Esophagus squamous epithelium (tissue), 5 donors: ENCODE data around the gene SIRPG. TPM values are rescaled to one million over a fixed set of nuclear protein-coding genes. Genes with fewer than 3 reads are reported as not detected.

ENCODE experiments used
- DNase-seq: peaks from one replicate; lab custom pipeline; 2025; lab: John Stamatoyannopoulos, UW
- H3K27ac ChIP-seq, 4 donors: fragments of 200-600 bp; sonication (generic); one replicate each; pipeline ENCODE4 v1.5.1; 2016 to 2019; ENCODE audit warnings: mild to moderate bottlenecking in 1 of 4
- H3K27me3 ChIP-seq, 4 donors: fragments of 200-600 bp; sonication (generic); 1 replicate in 3 of 4; 2 replicates in 1 of 4; pipeline versions ENCODE4 v1.5.1 to v1.6.0; 2017 to 2021; ENCODE audit warnings: antibody characterized with exemption in 1 of 4
- H3K36me3 ChIP-seq, 3 donors: fragments of 200-600 bp; sonication (generic); one replicate each; pipeline ENCODE4 v1.5.1; 2016 to 2019
- H3K4me1 ChIP-seq, 3 donors: fragments of 200-600 bp; sonication (generic); one replicate each; pipeline ENCODE4 v1.5.1; 2017 to 2019
- H3K4me3 ChIP-seq, 4 donors: fragments of 200-600 bp; sonication (generic); 1 replicate in 3 of 4; 2 replicates in 1 of 4; pipeline ENCODE4 v1.5.1; 2016 to 2019; ENCODE audit warnings: mild to moderate bottlenecking in 2 of 4, moderate library complexity in 1 of 4
- H3K9me3 ChIP-seq, 3 donors: fragments of 200-600 bp; sonication (generic); one replicate each; pipeline ENCODE4 v1.5.1; 2016 to 2019
- CTCF ChIP-seq, 6 experiments: fragments of 450-650 bp in 4 of 6; fragments of 200-600 bp in 2 of 6; sonication (generic) in 2 of 6; IDR thresholded peaks; one replicate each; pipeline ENCODE4 v1.5.1; 2016 to 2019; ENCODE audit warnings: antibody characterized with exemption in 6 of 6, mild to moderate bottlenecking in 4 of 6, moderate library complexity in 4 of 6
- POLR2A ChIP-seq, 4 donors: fragments of 450-650 bp; IDR thresholded peaks; one replicate each; pipeline ENCODE4 v1.6.1; 2017; ENCODE audit warnings: antibody characterized with exemption in 4 of 4, mild to moderate bottlenecking in 4 of 4, moderate library complexity in 3 of 4
- WGBS, 2 donors: methylation state at CpG; one replicate each; pipeline ENCODE4 v1.1.5; 2018; 5-methylcytosine and 5-hydroxymethylcytosine counted together
- intact Hi-C: fragments of 100-400 bp; cut with DNase I; formaldehyde crosslinking; loops from one replicate; pipeline ENCODE4 v1.15.0; 2022
- total RNA-seq, 4 donors: library from RNA; depleted of rRNA; stranded (reverse); fragments of >200 nt; gene quantifications; one replicate each; pipeline ENCODE4 v1.1.0, GENCODE V29; 2016
- donor health status: DM: yes; HTN: yes; CAD: no.

SIRPG gene
- total RNA-seq, 4 donors from 2014 or later: 1.1 to 1.7 (median 1.5) TPM; not detected in 1

DNA sequence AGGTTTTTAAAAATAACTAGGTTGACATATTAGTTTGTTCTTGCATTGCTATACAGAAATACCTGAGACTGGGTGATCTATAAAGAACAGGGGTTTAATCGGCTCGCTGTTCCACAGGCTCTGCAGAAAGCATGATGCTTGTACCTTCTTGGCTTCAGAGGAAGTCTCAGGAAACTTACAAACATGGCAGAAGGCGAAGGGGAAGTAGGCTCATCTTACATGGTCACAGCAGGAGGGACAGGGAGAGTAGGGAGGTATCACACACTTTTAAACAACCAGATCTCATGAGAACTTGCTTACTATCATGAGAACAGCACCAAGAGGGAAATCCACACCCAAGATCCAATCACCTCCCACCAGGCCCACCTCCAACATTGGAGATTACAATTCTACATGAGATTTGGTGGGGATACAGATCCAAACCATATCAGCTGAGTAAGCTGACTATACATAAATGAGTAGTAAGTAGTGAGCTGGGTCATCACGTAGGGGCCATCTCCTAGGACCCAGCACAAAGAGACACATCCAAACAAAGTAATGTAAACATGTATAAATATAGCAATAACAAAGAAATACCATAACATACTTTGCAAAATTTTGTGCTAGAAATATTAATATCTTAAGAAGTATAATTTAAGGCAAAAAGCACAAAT, 31.4 kb upstream of the SIRPG start:
- intact Hi-C loops: no loop called here
- TF ChIP-seq POLR2A (IDR thresholded peaks at IDR 0.05): no peak
- TF ChIP-seq CTCF (IDR thresholded peaks at IDR 0.05): no peak
- Histone ChIP-seq H3K27ac (no peak overlapping the region), H3K4me3 (no peak overlapping the region), H3K27me3 (peaks cover 0 to 46% (median 0%) of the 10 kb centered on the region in 4 donors), H3K36me3 (no peaks in the 10 kb centered on the region), H3K4me1 (no peaks in the 10 kb centered on the region), H3K9me3 (no peaks in the 10 kb centered on the region)
- no peak for DNase-seq
- 72 to 80% methylated on average over 4 of the region's 4 CpGs for WGBS, 2 donors

DNA sequence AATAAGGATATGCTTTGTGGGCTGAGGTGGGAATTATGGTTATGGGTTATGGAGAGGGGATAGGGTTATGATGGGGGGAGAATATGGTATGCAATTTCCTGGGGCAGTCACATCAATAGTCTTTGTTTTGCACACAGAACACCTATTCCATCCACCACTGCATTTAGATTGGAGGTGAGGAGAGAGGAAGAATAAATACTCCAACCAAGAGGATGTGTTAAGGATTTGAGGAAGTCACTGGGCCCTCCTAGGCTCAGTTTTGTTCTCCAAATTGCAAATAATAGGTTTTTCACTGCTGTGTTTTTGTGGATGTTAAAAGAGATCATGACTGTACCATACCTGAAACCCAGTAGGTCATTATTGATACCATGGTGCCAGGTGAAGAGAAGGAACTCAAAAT, 29.5 kb upstream of the SIRPG start:
- H3K9me3 ChIP-seq: peaks cover 0 to 8% (median 0%) of the 10 kb centered on the region in 3 donors
- DNase-seq: no peak
- peaks cover 0 to 34% (median 0%) of the 10 kb centered on the region in 4 donors for H3K27me3 ChIP-seq
- no peak overlapping the region for H3K4me3 ChIP-seq
- intact Hi-C loops: no loop called here
- H3K36me3 ChIP-seq: no peaks in the 10 kb centered on the region
- no peaks in the 10 kb centered on the region for H3K4me1 ChIP-seq
- TF ChIP-seq CTCF (IDR thresholded peaks at IDR 0.05) (no peak), POLR2A (IDR thresholded peaks at IDR 0.05) (no peak)
- H3K27ac ChIP-seq: no peak overlapping the region

- TF ChIP-seq CTCF (IDR thresholded peaks at IDR 0.05) (no peak), POLR2A (IDR thresholded peaks at IDR 0.05) (no peak)
- DNase-seq: no peak
- Histone ChIP-seq H3K36me3 (no peaks in the 10 kb centered on the region), H3K27ac (no peak overlapping the region), H3K9me3 (peaks cover 0 to 10% (median 0%) of the 10 kb centered on the region in 3 donors), H3K4me1 (no peaks in the 10 kb centered on the region), H3K27me3 (peaks cover 0 to 32% (median 0%) of the 10 kb centered on the region in 4 donors), H3K4me3 (peak overlapping the region in 1 of 4 donors; percentile 3)
- 49 to 51% methylated on average over 2 of the region's 3 CpGs for WGBS, 2 donors
- intact Hi-C loops: no loop called here
Measured at GRCh38 chr20:1686151-1686748, 28.7 kb upstream of the SIRPG start.

- intact Hi-C loops: no loop called here
- no peak for TF ChIP-seq POLR2A (IDR thresholded peaks at IDR 0.05)
- TF ChIP-seq CTCF (IDR thresholded peaks at IDR 0.05): no peak
- no peaks in the 10 kb centered on the region for H3K4me1 ChIP-seq
- H3K9me3 ChIP-seq: peaks cover 0 to 10% (median 0%) of the 10 kb centered on the region in 3 donors
- peaks cover 0 to 24% (median 0%) of the 10 kb centered on the region in 4 donors for H3K27me3 ChIP-seq
- DNase-seq: no peak
- no peaks in the 10 kb centered on the region for H3K36me3 ChIP-seq
- 83 to 88% methylated on average over 5 of the region's 5 CpGs for WGBS, 2 donors
- H3K27ac ChIP-seq: no peak overlapping the region
- peak overlapping the region in 1 of 4 donors; percentile 3 for H3K4me3 ChIP-seq
Measured at GRCh38 chr20:1685304-1686052, 27.9 kb upstream of the SIRPG start.

DNA sequence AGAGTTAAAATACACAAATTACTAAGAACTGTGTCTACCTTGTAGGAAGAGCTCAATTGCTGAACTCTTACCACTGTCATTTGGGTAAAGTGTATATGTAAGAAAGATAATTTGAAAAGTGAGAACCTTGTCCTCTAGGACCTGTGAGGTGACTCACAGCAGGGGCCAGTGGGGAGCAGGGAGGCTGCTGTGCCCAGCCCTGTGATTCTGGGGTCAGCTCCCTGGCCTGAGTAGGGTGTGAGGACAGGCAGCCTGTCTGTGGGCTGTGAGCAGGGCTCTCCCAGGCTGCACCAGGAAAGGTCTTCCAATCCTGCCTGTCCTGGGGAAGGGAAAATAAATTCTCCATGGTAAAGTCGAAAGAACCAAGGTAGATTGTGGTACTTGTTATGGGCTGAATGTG, 27.3 kb upstream of the SIRPG start:
- no peak for TF ChIP-seq POLR2A (IDR thresholded peaks at IDR 0.05)
- TF ChIP-seq CTCF (IDR thresholded peaks at IDR 0.05): no peak
- H3K4me1 ChIP-seq: no peaks in the 10 kb centered on the region
- peaks cover 0 to 10% (median 0%) of the 10 kb centered on the region in 3 donors for H3K9me3 ChIP-seq
- no peak overlapping the region for H3K27ac ChIP-seq
- H3K4me3 ChIP-seq: no peak overlapping the region
- WGBS, 2 donors: 82% methylated on average over 1 of the region's 1 CpG; no CpG with 5 or more reads in 1 of the 2 donors
- no peaks in the 10 kb centered on the region for H3K36me3 ChIP-seq
- peaks cover 0 to 23% (median 0%) of the 10 kb centered on the region in 4 donors for H3K27me3 ChIP-seq
- intact Hi-C loops: no loop called here
- no peak for DNase-seq
